ENCODE results near the gene TXNL4A.

Gene TXNL4A

GRCh38 chr18:79934311-79935097 lies 53.9 kb downstream of the TXNL4A start:
- DNase-seq = no peak

- DNase-seq = no peak
Observed at GRCh38 chr18:79933765-79934164, 54.6 kb downstream of the TXNL4A start.

GRCh38 chr18:79932907-79933306 lies 55.5 kb downstream of the TXNL4A start:
- DNase-seq = no peak

GRCh38 chr18:79931475-79931874 lies 56.9 kb downstream of the TXNL4A start:
- DNase-seq = no peak

GRCh38 chr18:79930020-79930642 lies 58.2 kb downstream of the TXNL4A start:
- no peak for DNase-seq

- DNase-seq = no peak
Observed at GRCh38 chr18:79928563-79928960, 59.8 kb downstream of the TXNL4A start.

- DNase-seq = no peak
Observed at GRCh38 chr18:79927607-79928562, 60.5 kb downstream of the TXNL4A start.

GRCh38 chr18:79926715-79927606 lies 61.4 kb downstream of the TXNL4A start:
- no peak for DNase-seq

GRCh38 chr18:79926306-79926705 lies 62.1 kb downstream of the TXNL4A start:
- DNase-seq = no peak

GRCh38 chr18:79924814-79925731 lies 63.3 kb downstream of the TXNL4A start:
- DNase-seq = no peak

GRCh38 chr18:79923896-79924585 lies 64.3 kb downstream of the TXNL4A start:
- DNase-seq = no peak

- DNase-seq = no peak
Observed at GRCh38 chr18:79922971-79923411, 65.4 kb downstream of the TXNL4A start.

- DNase-seq = no peak
Observed at GRCh38 chr18:79921984-79922965, 66.1 kb downstream of the TXNL4A start.

Measured in GDM1 (cell line).